ENCODE results near the gene RAD17.
"Not testable (repeated sequence)": the region's sequence is repeated elsewhere in the genome, so short reads cannot be mapped to it uniquely, and the experiment has no call there.

RAD17 gene

DNA sequence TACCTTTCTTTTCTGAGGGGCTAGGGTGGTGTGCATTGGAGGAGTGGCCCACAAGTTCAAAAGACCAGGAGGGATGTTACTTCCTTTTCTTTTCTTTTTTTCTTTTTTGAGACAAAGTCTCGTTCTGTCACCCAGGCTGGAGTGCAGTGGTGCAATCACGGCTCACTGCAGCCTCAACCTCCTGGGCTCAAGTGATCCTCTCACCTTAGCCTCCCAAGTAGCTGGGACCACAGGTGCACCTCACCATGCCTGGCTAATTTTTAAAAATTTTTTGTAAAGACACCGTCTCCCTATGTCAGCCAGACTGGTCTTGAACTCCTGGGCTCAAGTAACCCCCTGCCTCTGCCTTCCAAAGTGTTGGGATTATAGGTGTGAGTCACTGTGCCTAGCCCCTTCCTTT lies 83.9 kb downstream of the RAD17 start:
- DNase-seq; intact Hi-C loops (cut with DNase I): not testable (repeated sequence)

DNA sequence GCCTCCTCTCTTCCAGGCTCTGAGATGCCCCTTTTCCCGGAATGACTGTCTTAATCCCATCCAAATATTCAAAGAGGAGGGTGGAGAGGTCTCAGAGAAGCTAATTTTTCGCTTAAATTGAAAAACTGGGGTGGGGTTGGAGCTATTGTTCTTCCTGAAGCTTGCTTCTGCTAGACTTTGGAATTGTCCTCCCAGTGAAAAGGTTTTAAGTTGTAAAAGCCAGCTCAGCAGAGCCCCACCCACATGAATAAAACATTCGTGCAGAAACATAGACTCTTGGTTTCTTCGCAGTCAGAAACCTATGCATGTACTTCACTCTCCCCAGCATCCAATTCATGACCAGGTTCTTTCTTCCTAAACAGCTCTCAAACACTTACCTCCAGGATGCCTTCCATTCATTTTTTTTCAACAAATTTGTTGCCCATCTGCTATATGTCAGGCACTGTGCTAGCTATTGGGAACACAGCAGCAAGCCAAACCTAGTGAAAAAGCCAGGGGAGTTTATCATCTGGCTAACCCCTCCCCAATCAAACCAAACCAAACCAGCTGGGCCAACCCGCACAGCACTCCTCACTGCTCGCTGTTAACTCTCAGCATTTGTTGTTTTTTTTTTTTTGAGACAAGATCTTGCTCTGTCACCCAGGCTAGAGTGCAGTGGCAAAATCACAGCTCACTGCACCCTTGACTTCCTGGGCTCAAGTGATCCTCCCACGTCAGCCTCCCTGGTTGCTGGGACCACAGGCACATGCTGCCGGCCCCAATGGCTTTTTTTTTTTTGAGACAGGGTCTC lies 85.0 kb downstream of the RAD17 start:
- intact Hi-C loops (cut with DNase I) = no loop called here
- no peak for DNase-seq

DNA sequence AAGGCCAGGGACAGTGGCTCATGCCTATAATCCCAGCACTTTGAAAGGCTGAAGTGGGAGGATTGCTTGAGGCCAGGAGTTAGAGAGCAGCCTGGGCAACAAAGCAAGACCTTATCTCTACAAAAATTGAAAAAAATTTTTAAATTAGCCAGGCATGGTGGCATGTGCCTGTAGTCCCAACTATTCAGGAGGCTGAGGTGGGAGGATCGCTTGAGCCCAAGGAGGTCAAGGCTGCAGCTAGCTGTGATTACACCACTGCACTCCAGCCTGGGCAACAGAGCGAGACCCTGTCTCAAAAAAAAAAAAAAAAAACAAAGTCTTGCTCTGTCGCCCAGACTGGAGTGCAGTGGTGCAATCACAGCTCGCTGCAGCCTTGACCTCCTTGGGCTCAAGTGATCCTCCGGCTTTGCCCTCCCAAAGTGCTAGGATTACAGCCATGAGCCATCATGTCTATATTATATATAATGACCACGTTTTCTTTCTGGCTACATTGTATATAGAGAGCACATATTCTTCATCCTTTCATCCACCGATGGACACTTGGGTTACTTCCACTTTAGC lies 85.9 kb downstream of the RAD17 start:
- intact Hi-C loops (cut with DNase I) = not testable (repeated sequence)

DNA sequence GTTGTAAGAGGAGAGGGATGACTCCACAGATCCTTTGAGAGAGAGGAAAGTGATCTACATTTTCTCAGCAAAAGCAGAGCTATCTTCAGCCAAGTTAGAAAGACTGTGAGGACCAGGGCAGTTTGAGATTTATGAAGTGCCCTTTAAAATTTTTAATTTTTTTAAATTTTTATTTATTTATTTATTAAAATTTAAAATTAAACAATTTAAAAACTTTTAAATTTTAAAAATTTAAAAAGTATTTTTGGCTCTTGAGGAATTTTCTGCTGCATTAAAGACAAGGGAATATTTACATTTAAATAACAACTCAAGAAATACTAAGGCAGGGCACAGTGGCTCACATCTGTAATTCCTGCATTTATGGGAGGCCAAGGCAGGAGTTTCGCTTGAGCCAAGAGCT lies 92.6 kb downstream of the RAD17 start:
- intact Hi-C loops (cut with DNase I) = no loop called here
- no peak for DNase-seq

More for the DNA sequence above, 85.9 kb downstream of the RAD17 start:
- not testable (repeated sequence) for DNase-seq

Data from posterior cingulate gyrus (tissue), 11 donors.